Fibroblast of villous mesenchyme (primary cell): ENCODE results near the gene GALNT7. TPM values are rescaled to one million over a fixed set of nuclear protein-coding genes. Genes with fewer than 3 reads are reported as not detected.

ENCODE experiments used
- DNase-seq: peaks from one replicate; pipeline ENCODE4 v3.0.0-alpha.2; 2010; ENCODE audit warnings: low read depth
- H3K4me3 ChIP-seq: 2 replicates; pipeline ENCODE4 v1.5.1; 2011; ENCODE audit warnings: low read depth, mild to moderate bottlenecking, low read length
- total RNA-seq: library from RNA; depleted of rRNA; stranded (reverse); fragments of >200 nt; gene quantifications from 2 replicates; pipeline ENCODE4 v1.2.3, GENCODE V29; 2012
- TF ChIP-seq, protein P1 (sequence below): IDR thresholded peaks from 2 replicates; pipeline ENCODE4 v1.5.1; 2012; ENCODE audit warnings: low read depth, mild to moderate bottlenecking, low read length; ENCODE audit not compliant: insufficient read depth

GALNT7 gene
- total RNA-seq, 1 donor, result 23.3 TPM

DNA sequence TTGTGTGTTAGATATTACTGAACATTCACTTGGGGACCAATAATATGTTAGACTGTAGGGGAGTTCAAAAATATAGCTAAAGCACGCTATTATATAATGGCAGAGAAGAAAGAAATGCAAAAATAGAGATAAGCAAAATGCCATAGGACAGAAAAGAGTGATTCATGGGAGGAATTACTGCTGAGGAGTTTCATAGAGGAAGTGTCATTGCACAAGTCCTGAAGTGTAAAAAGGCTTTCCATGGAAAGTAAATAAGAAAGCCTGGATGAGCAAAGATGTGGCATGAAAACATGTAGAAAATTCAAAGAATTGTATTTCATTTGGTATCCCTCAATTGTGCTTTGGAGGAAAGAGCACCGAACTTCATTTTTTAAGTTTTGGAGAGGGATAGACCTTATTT is 151.1 kb downstream of the GALNT7 start:
- TF ChIP-seq, protein P1, sequence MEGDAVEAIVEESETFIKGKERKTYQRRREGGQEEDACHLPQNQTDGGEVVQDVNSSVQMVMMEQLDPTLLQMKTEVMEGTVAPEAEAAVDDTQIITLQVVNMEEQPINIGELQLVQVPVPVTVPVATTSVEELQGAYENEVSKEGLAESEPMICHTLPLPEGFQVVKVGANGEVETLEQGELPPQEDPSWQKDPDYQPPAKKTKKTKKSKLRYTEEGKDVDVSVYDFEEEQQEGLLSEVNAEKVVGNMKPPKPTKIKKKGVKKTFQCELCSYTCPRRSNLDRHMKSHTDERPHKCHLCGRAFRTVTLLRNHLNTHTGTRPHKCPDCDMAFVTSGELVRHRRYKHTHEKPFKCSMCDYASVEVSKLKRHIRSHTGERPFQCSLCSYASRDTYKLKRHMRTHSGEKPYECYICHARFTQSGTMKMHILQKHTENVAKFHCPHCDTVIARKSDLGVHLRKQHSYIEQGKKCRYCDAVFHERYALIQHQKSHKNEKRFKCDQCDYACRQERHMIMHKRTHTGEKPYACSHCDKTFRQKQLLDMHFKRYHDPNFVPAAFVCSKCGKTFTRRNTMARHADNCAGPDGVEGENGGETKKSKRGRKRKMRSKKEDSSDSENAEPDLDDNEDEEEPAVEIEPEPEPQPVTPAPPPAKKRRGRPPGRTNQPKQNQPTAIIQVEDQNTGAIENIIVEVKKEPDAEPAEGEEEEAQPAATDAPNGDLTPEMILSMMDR, result no peak
- DNase-seq, result peak; percentile 28
- no peak overlapping the region for H3K4me3 ChIP-seq

DNA sequence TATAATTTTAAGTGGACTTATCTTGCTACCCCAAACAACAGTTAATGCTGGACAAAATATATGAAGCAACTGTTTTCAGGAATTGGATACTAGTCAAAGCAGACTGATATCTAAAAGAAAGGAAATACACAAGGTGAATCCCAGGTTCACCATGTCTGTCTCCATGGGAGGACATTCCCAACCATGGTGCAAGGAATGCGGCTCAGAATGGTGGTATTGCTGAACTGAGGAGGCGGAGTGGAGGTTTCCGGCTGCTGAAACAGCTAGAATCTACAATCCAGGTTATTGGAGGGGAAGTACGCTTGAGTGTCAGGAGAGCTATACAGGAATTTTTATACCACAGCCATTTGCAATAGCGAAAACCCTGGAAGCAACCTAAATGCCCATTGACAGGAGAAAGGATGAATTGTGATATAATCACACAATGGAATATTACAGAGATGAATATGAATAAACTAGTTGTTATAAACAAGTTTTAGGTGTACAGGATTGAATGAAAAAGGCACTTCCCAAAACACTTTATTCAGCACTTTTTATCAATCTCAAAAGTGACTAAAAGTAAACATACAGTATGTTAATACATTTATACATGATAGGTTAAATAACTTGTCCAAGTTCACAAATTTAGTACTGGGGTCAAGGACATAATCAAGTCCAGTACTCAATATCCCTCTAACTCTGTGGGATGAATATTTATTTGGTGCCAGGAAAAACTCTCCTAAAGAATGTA is 156.6 kb downstream of the GALNT7 start:
- DNase-seq, result no peak
- H3K4me3 ChIP-seq, result no peak overlapping the region
- TF ChIP-seq, protein P1, result no peak

DNA sequence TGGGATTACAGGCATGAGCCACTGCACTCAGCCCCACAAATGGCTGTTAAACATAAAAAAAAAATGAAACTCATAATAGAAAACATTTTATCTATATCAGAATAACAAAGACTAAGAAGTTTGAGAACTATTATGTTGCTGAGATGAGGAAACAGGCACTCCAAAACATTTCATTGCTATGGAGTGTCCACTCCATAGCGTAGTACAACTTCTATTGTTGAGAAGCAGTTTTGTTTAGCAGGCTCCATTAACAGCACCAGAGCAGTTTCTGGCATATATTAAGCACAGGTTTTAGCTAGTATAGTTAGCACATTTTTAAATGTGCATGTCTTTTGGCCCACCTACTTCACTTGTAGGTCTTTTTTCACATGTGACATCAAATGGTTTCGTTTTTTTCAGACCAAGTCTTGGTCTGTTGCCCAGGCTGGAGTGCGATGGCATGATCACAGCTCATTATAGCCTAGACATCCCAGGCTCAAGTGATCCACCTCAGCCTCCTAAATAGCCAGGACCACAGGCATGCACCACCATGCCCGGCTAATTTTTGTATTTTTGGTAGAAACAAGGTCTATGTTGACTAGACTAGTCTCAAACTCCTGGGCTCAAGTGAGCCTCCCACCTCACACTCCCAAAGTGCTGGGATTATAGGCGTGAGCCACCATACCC is 159.8 kb downstream of the GALNT7 start:
- DNase-seq, result no peak
- H3K4me3 ChIP-seq, result no peak overlapping the region
- TF ChIP-seq, protein P1, result no peak

DNA sequence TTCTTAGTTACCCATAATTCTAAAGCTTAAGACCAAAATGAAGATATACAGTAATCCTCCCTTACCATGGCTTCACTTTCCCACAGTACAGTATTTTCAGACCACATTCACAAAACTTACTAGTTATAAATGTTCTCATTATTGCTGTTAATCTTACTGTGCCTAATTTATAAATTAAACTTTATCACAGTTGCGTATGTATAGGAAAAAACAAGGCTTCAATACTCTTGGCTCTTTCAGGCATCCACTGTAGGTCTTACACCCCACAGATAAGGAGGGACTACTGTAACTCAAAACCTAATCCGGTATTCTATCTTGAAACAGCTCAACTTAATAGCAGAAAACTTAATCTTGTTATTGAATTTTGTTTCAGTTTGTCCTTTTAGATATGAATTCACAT is 162.0 kb downstream of the GALNT7 start:
- H3K4me3 ChIP-seq, result no peak overlapping the region
- DNase-seq, result no peak
- TF ChIP-seq, protein P1, result no peak

DNA sequence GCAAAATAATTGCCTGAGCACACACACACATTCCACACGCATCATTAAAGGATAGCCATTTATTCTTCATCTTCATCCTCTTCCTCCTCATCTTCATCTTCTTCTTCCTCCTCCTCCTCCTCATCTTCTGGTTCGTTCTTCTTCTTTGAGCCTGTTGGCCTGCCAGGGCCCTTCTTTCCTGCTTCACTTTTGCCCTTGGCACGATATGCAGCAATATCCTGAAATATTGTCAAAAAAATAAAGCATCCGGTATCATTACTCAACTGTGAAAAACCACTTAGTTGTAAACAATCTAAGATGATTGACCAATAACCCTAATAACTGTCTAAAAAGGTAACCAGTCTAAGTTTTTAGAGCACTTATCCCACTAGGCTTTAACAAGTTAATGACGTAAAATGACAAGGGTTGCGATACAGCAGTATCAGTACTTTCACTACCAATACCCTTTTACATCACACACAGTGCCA is 163.4 kb downstream of the GALNT7 start:
- peak overlapping the region; percentile 92 for H3K4me3 ChIP-seq
- peak; percentile 69 for DNase-seq
- TF ChIP-seq, protein P1, result no peak

DNA sequence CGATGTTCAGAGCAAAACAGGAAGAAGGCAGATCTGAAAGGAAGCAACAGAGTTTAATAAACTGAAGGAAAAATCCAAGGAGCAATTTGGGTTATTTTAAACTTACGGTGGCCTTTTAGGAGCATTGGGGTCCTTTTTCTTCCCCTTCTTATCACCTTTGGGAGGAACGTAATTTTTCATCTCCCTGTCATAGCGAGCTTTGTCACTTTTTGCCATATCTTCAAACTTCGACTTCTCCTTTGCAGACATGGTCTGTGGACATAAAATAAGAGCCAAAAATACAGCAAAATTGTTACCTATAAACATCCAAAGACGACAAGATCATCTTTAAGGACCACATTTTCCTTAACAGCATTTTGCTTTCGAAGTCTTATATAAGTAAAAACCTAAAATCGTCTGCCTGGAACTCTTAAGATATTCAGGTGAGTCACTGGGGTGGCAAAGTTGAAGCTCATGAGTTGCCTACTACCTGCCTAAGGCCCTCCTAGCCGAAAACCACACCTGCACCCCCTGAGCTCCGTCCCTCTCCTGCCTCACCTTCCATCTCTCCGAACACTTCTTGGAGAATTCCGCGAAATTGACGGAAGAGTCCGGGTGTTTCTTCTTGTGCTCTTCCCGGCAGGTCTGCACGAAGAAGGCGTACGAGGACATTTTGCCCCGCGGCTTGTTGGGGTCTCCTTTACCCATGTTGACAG is 164.5 kb downstream of the GALNT7 start:
- TF ChIP-seq, protein P1, result no peak
- DNase-seq, result peak; percentile 10
- H3K4me3 ChIP-seq, result peak overlapping the region; percentile 92
